SK-N-SH (cell line): ENCODE results near the gene AP4E1. TPM values are rescaled to one million over a fixed set of nuclear protein-coding genes. Genes with fewer than 3 reads are reported as not detected.

ENCODE experiments used
- CTCF ChIA-PET: fragments of 300-600, 350-600 bp; formaldehyde crosslinking; extraction: SDS; loops from one replicate; lab custom pipeline; 2021; lab: Yijun Ruan, JAX
- POLR2A ChIA-PET: fragments of 350-600 bp; sonication (Branson Sonifier 250); formaldehyde crosslinking; extraction: SDS; loops from one replicate; lab custom pipeline; 2020; ENCODE audit warnings: antibody characterized with exemption, inconsistent platforms; lab: Yijun Ruan, JAX
- DNase-seq: peaks from one replicate; pipeline ENCODE4 v3.0.0; 2012
- H2AFZ ChIP-seq: fragments of 200-600 bp; sonication (generic); 2 replicates; pipeline ENCODE4 v1.8.1; 2016; ENCODE audit warnings: antibody characterized with exemption, mild to moderate bottlenecking, low read depth
- H3F3A ChIP-seq: fragments of 200-600 bp; sonication (generic); replicated peaks from 2 replicates; pipeline ENCODE3; 2016; ENCODE audit warnings: antibody characterized with exemption, mild to moderate bottlenecking; ENCODE audit not compliant: insufficient read depth
- H3K27ac ChIP-seq, 2 experiments: fragments of 200-500 bp in 1 of 2; fragments of 200-600 bp in 1 of 2; sonication (Bioruptor generic) in 1 of 2; sonication (generic), shearing (Covaris generic) in 1 of 2; 2 replicates each; pipeline versions ENCODE4 v1.5.1 to v1.6.1; 2014 to 2016; ENCODE audit warnings: low read depth in 2 of 2, inconsistent platforms in 1 of 2, low read length in 1 of 2, mild to moderate bottlenecking in 1 of 2, mixed read lengths in 1 of 2
- H3K27me3 ChIP-seq: fragments of 200-600 bp; sonication (generic), shearing (Covaris generic); 2 replicates; pipeline ENCODE4 v1.6.1; 2016; ENCODE audit warnings: mixed run types; ENCODE audit not compliant: insufficient read depth
- H3K36me3 ChIP-seq, 2 experiments: fragments of 200-500 bp in 1 of 2; fragments of 200-600 bp in 1 of 2; sonication (Bioruptor generic) in 1 of 2; sonication (generic) in 1 of 2; replicated peaks in 1 of 2; 2 replicates each; pipeline versions ENCODE3 to v1.5.1; 2014 to 2016; ENCODE audit warnings: low read length in 1 of 2, mild to moderate bottlenecking in 1 of 2; ENCODE audit not compliant: insufficient read depth in 2 of 2, control insufficient read depth in 1 of 2
- H3K4me1 ChIP-seq, 2 experiments: fragments of 200-500 bp in 1 of 2; fragments of 200-600 bp in 1 of 2; sonication (Bioruptor generic) in 1 of 2; sonication (generic), shearing (Covaris generic) in 1 of 2; 2 replicates each; pipeline versions ENCODE4 v1.5.1 to v1.6.1; 2014 to 2016; ENCODE audit warnings: low read depth in 1 of 2, low read length in 1 of 2, mixed run types in 1 of 2; ENCODE audit not compliant: insufficient read depth in 2 of 2, control insufficient read depth in 1 of 2
- H3K4me2 ChIP-seq: fragments of 200-600 bp; sonication (generic), shearing (Covaris generic); 2 replicates; pipeline ENCODE4 v1.6.1; 2017; ENCODE audit warnings: mixed run types
- H3K4me3 ChIP-seq, 2 experiments: fragments of 200-500 bp in 1 of 2; fragments of 200-600 bp in 1 of 2; sonication (Bioruptor generic) in 1 of 2; sonication (generic), shearing (Covaris generic) in 1 of 2; 2 replicates each; pipeline versions ENCODE4 v1.5.1 to v1.8.1; 2014 to 2016; ENCODE audit warnings: low read depth in 2 of 2, inconsistent platforms in 1 of 2, low read length in 1 of 2, mild to moderate bottlenecking in 1 of 2, mixed read lengths in 1 of 2, moderate library complexity in 1 of 2
- H3K79me2 ChIP-seq: fragments of 200-600 bp; sonication (generic); 2 replicates; pipeline ENCODE4 v1.8.1; 2017; ENCODE audit warnings: mild to moderate bottlenecking; ENCODE audit not compliant: insufficient read depth
- H3K9ac ChIP-seq: fragments of 200-600 bp; sonication (generic); 2 replicates; pipeline ENCODE4 v1.6.1; 2017; ENCODE audit warnings: mixed run types
- H3K9me2 ChIP-seq: fragments of 200-600 bp; sonication (generic); 2 replicates; pipeline ENCODE4 v1.6.1; 2017; ENCODE audit warnings: mixed run types
- H3K9me3 ChIP-seq: fragments of 200-600 bp; sonication (generic); 2 replicates; pipeline ENCODE4 v1.6.1; 2017; ENCODE audit warnings: mixed run types, mild to moderate bottlenecking, moderate library complexity
- H4K20me1 ChIP-seq: fragments of 200-600 bp; sonication (generic); 2 replicates; pipeline ENCODE4 v1.6.1; 2017; ENCODE audit warnings: mild to moderate bottlenecking, mixed run types; ENCODE audit not compliant: insufficient read depth
- ELF1 ChIP-seq: IDR thresholded peaks from 2 replicates; pipeline ENCODE4 v1.4.0; 2012
- EP300 ChIP-seq, 2 experiments: IDR thresholded peaks; 2 replicates each; pipeline versions ENCODE4 v1.4.0 to v1.6.1; 2012; ENCODE audit warnings: borderline replicate concordance in 1 of 2, low read depth in 1 of 2, low read length in 1 of 2
- FOXM1 ChIP-seq: IDR thresholded peaks from 2 replicates; pipeline ENCODE4 v1.4.0; 2012; ENCODE audit warnings: low read depth, mild to moderate bottlenecking
- GABPA ChIP-seq: IDR thresholded peaks from 2 replicates; pipeline ENCODE4 v1.4.0; 2012; ENCODE audit warnings: low read depth, mild to moderate bottlenecking
- GATA2 ChIP-seq: sonication (generic); formaldehyde crosslinking; IDR thresholded peaks from 2 replicates; pipeline ENCODE4 v1.5.0; 2020; ENCODE audit warnings: mild to moderate bottlenecking, missing genetic modification reagents
- JUND ChIP-seq: IDR thresholded peaks from 2 replicates; pipeline ENCODE4 v1.4.0; 2012
- MXI1 ChIP-seq: IDR thresholded peaks from 2 replicates; pipeline ENCODE4 v1.6.1; 2012; ENCODE audit warnings: mild to moderate bottlenecking, low read depth, low read length, improper control_type of control experiment
- NRF1 ChIP-seq: IDR thresholded peaks from 2 replicates; pipeline ENCODE4 v1.6.1; 2012; ENCODE audit warnings: low read depth, mild to moderate bottlenecking, low read length
- REST ChIP-seq: IDR thresholded peaks from 2 replicates; pipeline ENCODE4 v1.6.1; 2012; ENCODE audit warnings: mild to moderate bottlenecking, low read depth, low read length, moderate library complexity
- RFX5 ChIP-seq: IDR thresholded peaks from 2 replicates; pipeline ENCODE4 v1.6.1; 2012; ENCODE audit warnings: mild to moderate bottlenecking, improper control_type of control experiment, low read length
- RXRA ChIP-seq: IDR thresholded peaks from 2 replicates; pipeline ENCODE4 v1.4.0; 2012; ENCODE audit warnings: low read depth, mild to moderate bottlenecking, borderline replicate concordance
- SIN3A ChIP-seq: IDR thresholded peaks from 2 replicates; pipeline ENCODE4 v1.6.1; 2012; ENCODE audit warnings: low read depth, mild to moderate bottlenecking, low read length, moderate library complexity, borderline replicate concordance
- YY1 ChIP-seq: IDR thresholded peaks from 2 replicates; pipeline ENCODE4 v1.4.0; 2012; ENCODE audit warnings: low read depth, mild to moderate bottlenecking
- WGBS: methylation state at CpG from one replicate; pipeline ENCODE4 v1.1.6; 2017; ENCODE audit warnings: low lambda C conversion rate; 5-methylcytosine and 5-hydroxymethylcytosine counted together
- polyA plus RNA-seq, 3 experiments: library from polyadenylated mRNA; depleted of rRNA; stranded (reverse); fragments of >200 nt; gene quantifications; 2 replicates each; pipeline ENCODE4 v1.2.3, GENCODE V29; 2012
- TF ChIP-seq, protein P1 (sequence below): IDR thresholded peaks from 2 replicates; pipeline ENCODE4 v1.4.0; 2012; ENCODE audit warnings: low read depth
- TF ChIP-seq, protein P2 (sequence below): IDR thresholded peaks from 2 replicates; pipeline ENCODE4; 2012

The AP4E1 gene
- polyA plus RNA-seq, 1 of the 3 experiments (the other 2 are of a cell fraction), result 1.6 TPM

DNA sequence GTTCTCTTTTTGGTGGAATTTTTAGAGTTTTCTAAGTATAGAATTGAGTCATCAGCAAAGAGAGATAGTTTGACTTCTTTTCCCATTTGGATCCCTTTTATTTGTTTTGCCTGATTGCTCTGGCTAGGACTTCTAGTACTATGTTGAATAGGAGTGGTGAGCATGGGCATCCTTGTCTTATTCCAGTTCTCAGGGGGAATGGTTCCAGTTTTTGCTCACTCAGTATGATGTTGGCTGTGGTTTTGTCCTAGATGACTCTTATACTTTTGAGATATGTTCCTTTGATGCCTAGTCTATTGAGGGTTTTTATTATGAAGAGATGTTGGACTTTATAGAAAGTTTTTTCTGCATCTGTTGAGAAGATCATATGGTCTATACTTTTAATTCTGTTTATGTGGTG is 113.7 kb downstream of the AP4E1 start:
- H3K4me3 ChIP-seq, result no peak overlapping the region

GRCh38 chr15:51023499-51023898 is 115.0 kb downstream of the AP4E1 start:
- H3F3A ChIP-seq, result no peaks in the 10 kb centered on the region
- no peak overlapping the region for H2AFZ ChIP-seq
- no peak overlapping the region for H3K27ac ChIP-seq
- no peaks in the 10 kb centered on the region for H3K27me3 ChIP-seq
- POLR2A ChIA-PET, result no interaction called here
- H3K9me3 ChIP-seq, result no peaks in the 10 kb centered on the region
- no peak overlapping the region for H3K9ac ChIP-seq
- 58% methylated on average over 1 of the region's 1 CpG for whole genome bisulfite sequencing
- no peak for DNase-seq
- CTCF ChIA-PET, result no interaction called here
- no peaks in the 10 kb centered on the region for H4K20me1 ChIP-seq
- H3K4me2 ChIP-seq, result no peak overlapping the region
- peaks cover 0 to 3% of the 10 kb centered on the region in 2 experiments; a peak in 2 of 4 replicates for H3K4me1 ChIP-seq
- H3K79me2 ChIP-seq, result no peaks in the 10 kb centered on the region
- 0 out of 2 replicates have a peak, but pooled peaks cover 2% of the 10 kb centered on the region for H3K9me2 ChIP-seq
- H3K4me3 ChIP-seq, result no peak overlapping the region
- H3K36me3 ChIP-seq, result no peaks in the 10 kb centered on the region
- no peak for TF ChIP-seq EP300 (IDR thresholded peaks at IDR 0.05; ENCODE audit: borderline replicate concordance in 1 of 2, low read depth in 1 of 2, low read length in 1 of 2)
- no peak for TF ChIP-seq RFX5
- TF ChIP-seq SIN3A, result no peak
- no peak for TF ChIP-seq GABPA
- no peak for TF ChIP-seq YY1
- TF ChIP-seq GATA2 (CRISPR knock-in tag), result no peak
- TF ChIP-seq FOXM1, result no peak
- no peak for TF ChIP-seq RXRA
- TF ChIP-seq REST, result no peak

More for the DNA sequence above, 113.7 kb downstream of the AP4E1 start:
- Histone ChIP-seq H3K27ac (no peak overlapping the region), H2AFZ (no peak overlapping the region), H3K4me2 (no peak overlapping the region), H3F3A (no peaks in the 10 kb centered on the region), H3K4me1 (peaks cover 0 to 3% of the 10 kb centered on the region in 2 experiments; a peak in 2 of 4 replicates), H3K9ac (no peak overlapping the region), H3K36me3 (no peaks in the 10 kb centered on the region), H3K9me2 (0 out of 2 replicates have a peak, but pooled peaks cover 2% of the 10 kb centered on the region), H3K27me3 (no peaks in the 10 kb centered on the region), H3K79me2 (no peaks in the 10 kb centered on the region), H3K9me3 (no peaks in the 10 kb centered on the region)
- CTCF ChIA-PET, result interaction anchor here (0.6 kb wide), 1 partner anchor 135 kb away, joined by 4 read pairs; no protein-coding TSS in a partner anchor
- no peak for DNase-seq
- POLR2A ChIA-PET, result no interaction called here
- TF ChIP-seq, protein P1, sequence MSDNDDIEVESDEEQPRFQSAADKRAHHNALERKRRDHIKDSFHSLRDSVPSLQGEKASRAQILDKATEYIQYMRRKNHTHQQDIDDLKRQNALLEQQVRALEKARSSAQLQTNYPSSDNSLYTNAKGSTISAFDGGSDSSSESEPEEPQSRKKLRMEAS, result no peak
- no peak for TF ChIP-seq MXI1
- no peak for TF ChIP-seq NRF1
- no peak for TF ChIP-seq JUND
- no peak for TF ChIP-seq GATA2 (CRISPR knock-in tag)
- TF ChIP-seq, protein P2, sequence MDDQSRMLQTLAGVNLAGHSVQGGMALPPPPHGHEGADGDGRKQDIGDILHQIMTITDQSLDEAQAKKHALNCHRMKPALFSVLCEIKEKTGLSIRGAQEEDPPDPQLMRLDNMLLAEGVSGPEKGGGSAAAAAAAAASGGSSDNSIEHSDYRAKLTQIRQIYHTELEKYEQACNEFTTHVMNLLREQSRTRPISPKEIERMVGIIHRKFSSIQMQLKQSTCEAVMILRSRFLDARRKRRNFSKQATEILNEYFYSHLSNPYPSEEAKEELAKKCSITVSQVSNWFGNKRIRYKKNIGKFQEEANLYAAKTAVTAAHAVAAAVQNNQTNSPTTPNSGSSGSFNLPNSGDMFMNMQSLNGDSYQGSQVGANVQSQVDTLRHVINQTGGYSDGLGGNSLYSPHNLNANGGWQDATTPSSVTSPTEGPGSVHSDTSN, result no peak
- TF ChIP-seq ELF1, result no peak
- no peak for TF ChIP-seq RXRA
- TF ChIP-seq REST, result no peak
- TF ChIP-seq FOXM1, result no peak
- TF ChIP-seq, all 33 proteins: peak for 0
- H4K20me1 ChIP-seq, result no peaks in the 10 kb centered on the region
